ENCODE data around the gene NME3. TPM values are rescaled to one million over a fixed set of nuclear protein-coding genes. Genes with fewer than 3 reads are reported as not detected.

The NME3 gene
- total RNA-seq, 1 experiment from 2014 or later = 49.0 TPM

GRCh38 chr16:1790611-1791255 is 19.4 kb upstream of the NME3 start:
- H3K27me3 ChIP-seq (ENCODE audit: insufficient read depth, low read depth) = no peaks in the 10 kb centered on the region
- POLR2A ChIA-PET (ENCODE audit: unreplicated experiment) = no interaction called here
- intact Hi-C loops (cut with micrococcal nuclease; ENCODE audit: unreplicated experiment) = no loop called here
- no TSS peak for BruUV-seq (replicated peaks)
- peaks cover 5% of the 10 kb centered on the region; the same call in 1 of the 2 replicates for H4K20me1 ChIP-seq (ENCODE audit: insufficient read depth)
- no peak overlapping the region for H3K4me2 ChIP-seq
- TF ChIP-seq EZH2 (IDR thresholded peaks at IDR 0.05; ENCODE audit: low read depth) = no peak
- TF ChIP-seq, protein P1, sequence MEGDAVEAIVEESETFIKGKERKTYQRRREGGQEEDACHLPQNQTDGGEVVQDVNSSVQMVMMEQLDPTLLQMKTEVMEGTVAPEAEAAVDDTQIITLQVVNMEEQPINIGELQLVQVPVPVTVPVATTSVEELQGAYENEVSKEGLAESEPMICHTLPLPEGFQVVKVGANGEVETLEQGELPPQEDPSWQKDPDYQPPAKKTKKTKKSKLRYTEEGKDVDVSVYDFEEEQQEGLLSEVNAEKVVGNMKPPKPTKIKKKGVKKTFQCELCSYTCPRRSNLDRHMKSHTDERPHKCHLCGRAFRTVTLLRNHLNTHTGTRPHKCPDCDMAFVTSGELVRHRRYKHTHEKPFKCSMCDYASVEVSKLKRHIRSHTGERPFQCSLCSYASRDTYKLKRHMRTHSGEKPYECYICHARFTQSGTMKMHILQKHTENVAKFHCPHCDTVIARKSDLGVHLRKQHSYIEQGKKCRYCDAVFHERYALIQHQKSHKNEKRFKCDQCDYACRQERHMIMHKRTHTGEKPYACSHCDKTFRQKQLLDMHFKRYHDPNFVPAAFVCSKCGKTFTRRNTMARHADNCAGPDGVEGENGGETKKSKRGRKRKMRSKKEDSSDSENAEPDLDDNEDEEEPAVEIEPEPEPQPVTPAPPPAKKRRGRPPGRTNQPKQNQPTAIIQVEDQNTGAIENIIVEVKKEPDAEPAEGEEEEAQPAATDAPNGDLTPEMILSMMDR (conservative IDR thresholded peaks at IDR 0.05) = no peak
- H3K4me3 ChIP-seq = no peak overlapping the region
- CTCF ChIA-PET = no interaction called here
- H3K9me3 ChIP-seq (ENCODE audit: insufficient read depth, low read depth) = no peaks in the 10 kb centered on the region
- DNase-seq = no peak
- H3K79me2 ChIP-seq (ENCODE audit: low read depth) = peaks cover 7% of the 10 kb centered on the region; the same call in 1 of the 2 replicates
- no peak overlapping the region for H2AFZ ChIP-seq
- H3K36me3 ChIP-seq (ENCODE audit: low read depth) = no peaks in the 10 kb centered on the region
- no peaks in the 10 kb centered on the region for H3K4me1 ChIP-seq (replicated peaks; ENCODE audit: insufficient read depth)
- H3F3A ChIP-seq (ENCODE audit: insufficient read depth, low read depth) = no peaks in the 10 kb centered on the region
- no peaks in the 10 kb centered on the region for H3K9me2 ChIP-seq (ENCODE audit: insufficient read depth)
- no peak overlapping the region for H3K27ac ChIP-seq

DNA sequence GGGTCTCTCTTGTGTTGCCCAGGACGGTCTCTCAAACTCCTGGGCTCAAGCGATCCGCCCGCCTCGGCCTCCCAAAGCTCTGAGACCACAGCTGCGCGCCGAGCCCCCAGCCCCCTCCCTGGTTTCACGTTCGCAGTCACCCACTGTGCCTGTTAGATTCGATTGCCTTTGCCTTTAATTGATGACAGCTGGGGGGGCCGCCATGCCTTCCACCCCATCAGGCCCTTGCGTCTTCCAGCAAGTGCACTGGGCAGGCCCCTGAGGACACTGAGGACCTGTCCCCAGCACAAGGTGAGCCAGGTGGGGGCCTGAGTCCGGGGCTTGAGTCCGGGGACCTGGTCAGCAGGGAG is 18.9 kb upstream of the NME3 start:
- CTCF ChIA-PET = no interaction called here
- POLR2A ChIA-PET (ENCODE audit: unreplicated experiment) = no interaction called here
- Histone ChIP-seq H4K20me1 (ENCODE audit: insufficient read depth) (peaks cover 10% of the 10 kb centered on the region), H3K4me3 (no peak overlapping the region), H3K27me3 (ENCODE audit: insufficient read depth, low read depth) (no peaks in the 10 kb centered on the region), H3K4me2 (no peak overlapping the region), H2AFZ (no peak overlapping the region), H3K36me3 (ENCODE audit: low read depth) (no peaks in the 10 kb centered on the region), H3F3A (ENCODE audit: insufficient read depth, low read depth) (no peaks in the 10 kb centered on the region), H3K79me2 (ENCODE audit: low read depth) (peaks cover 12% of the 10 kb centered on the region), H3K27ac (no peak overlapping the region), H3K9me2 (ENCODE audit: insufficient read depth) (no peaks in the 10 kb centered on the region), H3K4me1 (replicated peaks; ENCODE audit: insufficient read depth) (no peaks in the 10 kb centered on the region), H3K9me3 (ENCODE audit: insufficient read depth, low read depth) (no peaks in the 10 kb centered on the region)
- no TSS peak for BruUV-seq (replicated peaks)
- intact Hi-C loops (cut with micrococcal nuclease; ENCODE audit: unreplicated experiment) = no loop called here
- no peak for TF ChIP-seq EZH2 (IDR thresholded peaks at IDR 0.05; ENCODE audit: low read depth)
- TF ChIP-seq, protein P1 (conservative IDR thresholded peaks at IDR 0.05) = no peak
- DNase-seq = no peak

GRCh38 chr16:1789643-1790045 is 18.3 kb upstream of the NME3 start:
- H3K4me3 ChIP-seq = no peak overlapping the region
- no peaks in the 10 kb centered on the region for H3K4me1 ChIP-seq (replicated peaks; ENCODE audit: insufficient read depth)
- no peaks in the 10 kb centered on the region for H3K36me3 ChIP-seq (ENCODE audit: low read depth)
- peaks cover 18% of the 10 kb centered on the region for H3K79me2 ChIP-seq (ENCODE audit: low read depth)
- no peak overlapping the region for H3K27ac ChIP-seq
- TF ChIP-seq EZH2 (IDR thresholded peaks at IDR 0.05; ENCODE audit: low read depth) = no peak
- TF ChIP-seq, protein P1 (conservative IDR thresholded peaks at IDR 0.05) = no peak
- no peaks in the 10 kb centered on the region for H3F3A ChIP-seq (ENCODE audit: insufficient read depth, low read depth)
- H3K4me2 ChIP-seq = no peak overlapping the region
- H3K9me2 ChIP-seq (ENCODE audit: insufficient read depth) = no peaks in the 10 kb centered on the region
- H4K20me1 ChIP-seq (ENCODE audit: insufficient read depth) = peaks cover 11% of the 10 kb centered on the region
- H3K9me3 ChIP-seq (ENCODE audit: insufficient read depth, low read depth) = no peaks in the 10 kb centered on the region
- H3K27me3 ChIP-seq (ENCODE audit: insufficient read depth, low read depth) = no peaks in the 10 kb centered on the region
- no TSS peak for BruUV-seq (replicated peaks)
- no peak overlapping the region for H2AFZ ChIP-seq
- intact Hi-C loops (cut with micrococcal nuclease; ENCODE audit: unreplicated experiment) = no loop called here
- no peak for DNase-seq
- ChIA-PET POLR2A (ENCODE audit: unreplicated experiment) (no interaction called here), CTCF (no interaction called here)
